Esophagus muscularis mucosa (tissue), 4 donors: Measurements from ENCODE around the gene SCAMP3.

Source experiments
- CTCF ChIP-seq, 3 experiments: fragments of 200-600 bp in 2 of 3; fragments of 450-650 bp in 1 of 3; sonication (generic) in 2 of 3; IDR thresholded peaks; one replicate each; pipeline ENCODE4 v1.5.1; 2017 to 2019; ENCODE audit warnings: antibody characterized with exemption in 3 of 3, mild to moderate bottlenecking in 2 of 3, moderate library complexity in 1 of 3
- EP300 ChIP-seq: sonication (generic); formaldehyde crosslinking; IDR thresholded peaks from one replicate; pipeline ENCODE4 v1.6.1; 2017; ENCODE audit warnings: antibody characterized with exemption
- POLR2A ChIP-seq: fragments of 450-650 bp; IDR thresholded peaks from one replicate; pipeline ENCODE4 v1.6.1; 2017; ENCODE audit warnings: antibody characterized with exemption, moderate library complexity, mild to moderate bottlenecking, low read depth
- POLR2AphosphoS5 ChIP-seq, 2 donors: sonication (generic); formaldehyde crosslinking; IDR thresholded peaks; one replicate each; pipeline ENCODE4 v1.6.1; 2017; ENCODE audit warnings: antibody characterized with exemption in 2 of 2

- no peak for TF ChIP-seq POLR2AphosphoS5 (IDR thresholded peaks at IDR 0.05)
- no peak for TF ChIP-seq CTCF (IDR thresholded peaks at IDR 0.05)
- no peak for TF ChIP-seq EP300
- no peak for TF ChIP-seq POLR2A
Measured at GRCh38 chr1:155254714-155255242, 7.4 kb downstream of the SCAMP3 start.
